Stimulated activated CD4-positive, alpha-beta T cell treated with anti-CD3 and anti-CD28 coated beads, Interleukin-1b, Interleukin-23, amount 100 ng/mL, for 1 hour (primary cell): ENCODE data around the gene PXK.
"Not testable (repeated sequence)": the region's sequence is repeated elsewhere in the genome, so short reads cannot be mapped to it uniquely, and the experiment has no call there.

Experiments
- DNase-seq, 2 donors: peaks; one replicate each; pipeline ENCODE4 v3.0.0-alpha.2; 2020; ENCODE audit warnings: low read depth in 2 of 2

The PXK gene

DNA sequence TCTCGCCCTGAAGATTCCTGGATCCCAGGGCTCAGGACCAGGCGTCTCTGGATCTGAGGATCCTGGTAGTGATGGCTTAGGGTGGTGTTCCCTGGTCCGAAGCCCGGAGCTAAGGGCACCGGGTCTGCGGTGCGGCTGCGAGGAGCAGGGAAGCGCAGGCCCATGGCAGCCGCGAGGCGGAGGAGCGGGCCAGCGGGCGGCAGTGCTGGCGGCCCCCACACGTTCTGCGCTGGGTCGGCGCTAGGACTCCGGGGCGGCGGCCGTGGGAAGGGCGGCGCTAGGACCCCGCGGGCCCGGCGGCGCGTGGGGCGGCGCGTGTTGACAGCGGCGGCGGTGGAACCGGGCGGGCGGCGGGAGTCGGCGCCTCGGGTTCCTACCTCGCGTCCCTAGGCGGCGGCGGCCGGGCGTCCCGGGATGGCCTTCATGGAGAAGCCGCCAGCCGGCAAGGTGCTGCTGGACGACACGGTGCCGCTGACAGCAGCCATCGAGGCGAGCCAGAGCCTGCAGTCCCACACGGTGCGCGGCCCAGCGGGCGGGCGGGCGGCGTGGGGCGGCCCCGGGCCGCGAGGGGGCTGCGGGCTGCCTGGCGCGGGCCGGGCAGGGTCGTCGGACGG lies at the start of gene PXK:
Gene PXK, plus strand, starts transcription at position 318 of the 614 bp plus-strand sequence. Its CDS starts 97 bp downstream, at position 415.
- DNase-seq = peak; percentile 39 to 67

- DNase-seq = no peak
These were observed 47.4 kb upstream of the PXK start for GRCh38 chr3:58285334-58285733.

- DNase-seq = no peak
These were observed 45.3 kb upstream of the PXK start for GRCh38 chr3:58287354-58287753.

GRCh38 chr3:58288011-58288728 lies 44.5 kb upstream of the PXK start:
- DNase-seq = no peak

DNA sequence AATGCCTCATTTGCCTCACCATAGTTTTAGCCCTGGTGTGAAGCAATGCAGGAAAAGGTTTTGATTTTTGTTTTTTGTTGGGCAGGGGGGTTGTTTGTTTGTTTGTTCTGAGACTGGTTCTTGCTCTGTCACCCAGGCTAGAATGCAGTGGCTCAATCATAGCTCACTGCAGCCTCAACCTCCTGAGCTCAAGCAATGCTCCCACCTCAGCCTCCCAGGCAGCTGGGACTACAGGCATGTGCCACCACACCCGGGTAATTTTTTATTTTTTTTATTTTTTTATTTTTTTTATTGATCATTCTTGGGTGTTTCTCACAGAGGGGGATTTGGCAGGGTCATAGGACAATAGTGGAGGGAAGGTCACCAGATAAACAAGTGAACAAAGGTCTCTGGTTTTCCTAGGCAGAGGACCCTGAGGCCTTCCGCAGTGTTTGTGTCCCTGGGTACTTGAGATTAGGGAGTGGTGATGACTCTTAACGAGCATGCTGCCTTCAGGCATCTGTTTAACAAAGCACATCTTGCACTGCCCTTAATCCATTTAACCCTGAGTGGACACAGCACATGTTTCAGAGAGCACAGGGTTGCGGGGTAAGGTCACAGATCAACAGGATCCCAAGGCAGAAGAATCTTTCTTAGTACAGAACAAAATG lies 43.6 kb upstream of the PXK start:
- DNase-seq = not testable (repeated sequence)

- not testable (repeated sequence) for DNase-seq
These were observed 42.2 kb upstream of the PXK start for GRCh38 chr3:58290446-58290845.

- no peak for DNase-seq
These were observed 40.9 kb upstream of the PXK start for GRCh38 chr3:58291671-58292338.

DNA sequence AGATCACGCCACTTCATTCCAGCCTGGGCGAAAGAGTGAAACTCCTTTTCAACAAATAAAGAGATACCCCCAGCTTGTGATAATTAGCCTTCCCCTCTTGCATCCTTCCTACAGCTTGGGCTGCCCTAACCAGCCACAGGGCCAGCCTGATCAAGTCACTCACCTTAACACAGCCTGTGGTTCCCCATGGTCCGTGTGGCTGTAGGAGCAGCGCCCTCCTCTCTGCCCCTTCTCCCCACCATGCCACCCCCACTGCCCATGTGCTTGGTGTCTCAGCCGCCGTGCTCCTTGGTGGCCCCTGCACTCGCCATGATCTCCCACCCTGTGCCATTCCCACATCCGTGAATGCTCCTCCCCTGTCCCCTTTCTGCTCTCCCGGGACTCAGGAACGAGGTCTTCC lies 39.8 kb upstream of the PXK start:
- no peak for DNase-seq

- DNase-seq = no peak
These were observed 39.2 kb upstream of the PXK start for GRCh38 chr3:58293516-58293915.

GRCh38 chr3:58296269-58296668 lies 36.4 kb upstream of the PXK start:
- no peak for DNase-seq

GRCh38 chr3:58296843-58297242 lies 35.8 kb upstream of the PXK start:
- no peak for DNase-seq

GRCh38 chr3:58298190-58298589 lies 34.5 kb upstream of the PXK start:
- DNase-seq = no peak

DNA sequence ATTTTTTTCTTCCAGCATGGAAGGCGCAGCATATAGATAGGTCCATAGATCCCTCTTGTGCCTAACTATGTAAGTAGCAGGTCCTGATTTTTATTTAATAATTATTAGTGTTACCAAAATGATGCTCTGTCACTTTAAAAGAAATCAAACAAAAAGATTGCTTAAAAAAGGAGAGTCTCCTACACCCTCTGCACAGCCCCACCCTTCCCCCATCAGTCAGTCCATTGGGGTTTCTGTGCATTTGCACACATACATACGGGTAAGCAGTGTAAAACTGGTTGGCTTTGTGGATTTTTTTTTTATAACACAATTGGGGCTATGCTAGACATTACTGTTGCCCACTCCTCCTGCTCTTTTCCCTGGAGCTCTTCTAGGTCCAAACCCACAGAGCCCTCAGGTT lies 33.6 kb upstream of the PXK start:
- no peak for DNase-seq

- no peak for DNase-seq
These were observed 32.7 kb upstream of the PXK start for GRCh38 chr3:58299839-58300516.

DNA sequence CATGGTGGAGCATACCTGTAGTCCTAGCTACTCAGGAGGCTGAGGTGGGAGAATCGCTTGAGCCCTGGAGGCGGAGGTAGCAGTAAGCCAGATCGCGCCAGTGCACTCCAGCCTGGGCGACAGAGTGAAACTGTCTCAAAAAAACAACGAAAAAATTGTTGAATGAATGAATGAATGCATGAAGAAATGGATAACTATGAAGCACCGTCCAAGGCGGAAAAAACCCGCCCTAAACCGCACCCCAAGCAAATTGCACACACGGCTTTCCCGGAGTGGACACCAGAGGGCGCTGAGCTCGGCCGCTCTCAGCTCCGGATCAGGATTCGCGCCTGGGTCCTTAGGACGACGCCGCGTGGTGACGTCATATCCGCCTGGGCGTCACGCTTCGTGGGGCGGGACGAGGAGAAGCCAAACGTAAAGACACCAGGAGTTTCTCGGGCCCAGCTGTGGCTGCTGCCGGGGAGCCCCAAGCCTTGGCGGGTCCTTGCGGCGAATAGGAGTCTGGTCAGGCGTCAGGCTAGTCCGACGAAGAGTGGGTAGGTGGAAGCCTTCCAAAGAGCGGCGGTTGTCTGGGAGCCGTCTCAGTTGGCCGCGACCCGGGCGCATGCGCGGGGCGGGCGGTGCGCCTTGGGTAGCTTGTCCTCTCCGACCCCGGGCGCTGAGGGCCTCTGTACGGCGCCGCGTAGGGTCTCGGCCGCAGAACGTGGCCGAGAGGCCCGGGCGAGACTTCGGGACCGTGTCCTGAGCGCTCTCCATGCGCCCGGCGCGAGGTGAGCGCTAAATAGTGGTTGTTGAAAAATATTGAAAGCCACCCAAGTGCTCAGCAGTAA lies 26.6 kb upstream of the PXK start, which contains the start of the genes HTD2 and RPP14:
Gene HTD2, plus strand, starts transcription at position 639 of the 830 bp plus-strand sequence. CDS start 11,094 bp downstream, outside the sequence.
Gene RPP14, plus strand, starts transcription at position 364 of the 830 bp plus-strand sequence. CDS start 4,085 bp downstream, outside the sequence.
- peak; percentile 94 to 97 for DNase-seq

DNA sequence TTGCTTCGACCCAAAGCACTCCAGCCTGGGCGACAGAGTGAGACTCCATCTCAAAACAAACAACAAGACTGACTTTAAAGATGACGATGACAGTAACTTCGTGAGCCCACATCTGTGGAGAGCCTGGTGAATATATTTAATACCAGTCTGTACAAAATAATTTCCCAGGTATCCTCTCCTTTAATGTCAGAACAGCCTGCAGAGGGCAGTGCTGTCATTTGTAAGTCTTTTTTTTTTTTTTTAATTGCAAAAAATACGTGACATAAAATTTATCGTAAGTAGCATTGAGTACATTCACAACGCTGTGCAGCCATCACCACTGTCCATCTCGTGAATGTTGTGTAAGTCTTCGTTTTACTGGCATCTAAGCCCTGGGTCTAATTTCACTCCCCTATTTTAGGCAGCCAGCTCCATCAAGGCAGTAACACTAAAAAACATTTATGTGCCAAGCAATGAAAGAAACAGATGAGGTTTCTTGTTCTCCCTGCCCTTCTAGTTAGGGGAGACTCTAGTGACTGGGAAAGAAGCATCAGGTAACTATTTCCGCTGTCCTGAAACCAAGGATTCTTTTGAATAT lies 25.0 kb upstream of the PXK start:
- DNase-seq = peak in 1 of 2 donors; percentile 17

GRCh38 chr3:58308728-58309127 lies 24.0 kb upstream of the PXK start:
- no peak for DNase-seq

- DNase-seq = no peak
These were observed 14.9 kb upstream of the PXK start for GRCh38 chr3:58317811-58318210.

GRCh38 chr3:58321791-58322190 lies 10.9 kb upstream of the PXK start:
- DNase-seq = no peak

- no peak for DNase-seq
These were observed 9.9 kb upstream of the PXK start for GRCh38 chr3:58322793-58323192.
